Peyer's patch (tissue), 4 donors: ENCODE results near the gene S100A6. TPM values are rescaled to one million over a fixed set of nuclear protein-coding genes. Genes with fewer than 3 reads are reported as not detected.

Source experiments
- DNase-seq, 3 donors: peaks; one replicate each; pipeline ENCODE4 v3.0.0-alpha.2; 2017 to 2019
- H3K27ac ChIP-seq, 4 donors: fragments of 200-600 bp; sonication (generic); one replicate each; pipeline ENCODE4 v1.5.1; 2016 to 2019
- H3K27me3 ChIP-seq, 2 donors: fragments of 200-600 bp; sonication (generic); one replicate each; pipeline ENCODE4 v1.5.1; 2019
- H3K36me3 ChIP-seq, 3 donors: fragments of 200-600 bp; sonication (generic); one replicate each; pipeline ENCODE4 v1.5.1; 2016 to 2019
- H3K4me1 ChIP-seq, 4 donors: fragments of 200-600 bp; sonication (generic); one replicate each; pipeline ENCODE4 v1.5.1; 2016 to 2019
- H3K4me3 ChIP-seq, 4 donors: fragments of 200-600 bp; sonication (generic); 1 replicate in 3 of 4; 2 replicates in 1 of 4; pipeline ENCODE4 v1.5.1; 2016 to 2019; ENCODE audit warnings: mild to moderate bottlenecking in 1 of 4
- H3K9me3 ChIP-seq, 4 donors: fragments of 200-600 bp; sonication (generic); one replicate each; pipeline ENCODE4 v1.5.1; 2016 to 2019; ENCODE audit warnings: mild to moderate bottlenecking in 1 of 4
- CTCF ChIP-seq, 6 experiments: fragments of 450-650 bp in 4 of 6; fragments of 200-600 bp in 2 of 6; sonication (generic) in 1 of 6; IDR thresholded peaks; one replicate each; pipeline ENCODE4 v1.5.1; 2017 to 2019; ENCODE audit warnings: antibody characterized with exemption in 6 of 6, mild to moderate bottlenecking in 3 of 6, moderate library complexity in 1 of 6
- POLR2A ChIP-seq, 2 donors: fragments of 450-650 bp; IDR thresholded peaks; one replicate each; pipeline ENCODE4 v1.5.1; 2017; ENCODE audit warnings: antibody characterized with exemption in 2 of 2, mild to moderate bottlenecking in 2 of 2, moderate library complexity in 2 of 2
- total RNA-seq, 4 donors: library from RNA; depleted of rRNA; stranded (reverse); fragments of >200 nt; gene quantifications; one replicate each; pipeline ENCODE4 v1.1.0, GENCODE V29; 2016

S100A6 gene
- total RNA-seq, 4 donors from 2014 or later, result 321 to 366 (median 334) TPM

- TF ChIP-seq POLR2A (IDR thresholded peaks at IDR 0.05), result no peak
- no peak for TF ChIP-seq CTCF (IDR thresholded peaks at IDR 0.05)
- Histone ChIP-seq H3K4me1 (peaks cover 4 to 35% (median 13%) of the 10 kb centered on the region in 4 donors), H3K27me3 (no peaks in the 10 kb centered on the region), H3K4me3 (no peak overlapping the region), H3K36me3 (no peaks in the 10 kb centered on the region), H3K27ac (peak overlapping the region in 1 of 4 donors; percentile 52), H3K9me3 (no peaks in the 10 kb centered on the region)
- peak in 1 of 3 donors; percentile 31 for DNase-seq
Measured at GRCh38 chr1:153549741-153550397, 14.1 kb upstream of the S100A6 start.

- peak in 2 of 3 donors; percentile 50 to 64 for DNase-seq
- no peaks in the 10 kb centered on the region for H3K36me3 ChIP-seq
- peak within 1 kb of the TSS in 3 of 4 donors; percentile 28 to 52 (median 49) for H3K27ac ChIP-seq
- H3K4me1 ChIP-seq, result peaks cover 4 to 44% (median 20%) of the 10 kb centered on the region in 4 donors
- H3K9me3 ChIP-seq, result no peaks in the 10 kb centered on the region
- H3K27me3 ChIP-seq, result no peaks in the 10 kb centered on the region
- H3K4me3 ChIP-seq, result no peak within 1 kb of the TSS
- no peak for TF ChIP-seq POLR2A (IDR thresholded peaks at IDR 0.05)
- TF ChIP-seq CTCF (IDR thresholded peaks at IDR 0.05), result no peak
Measured at GRCh38 chr1:153548722-153549688, 13.2 kb upstream of the S100A6 start, which contains the start of gene S100A3. S100A3 (minus strand) TSS chr1:153549258; CDS start chr1:153548485, 773 bp downstream.

GRCh38 chr1:153547560-153548551 lies 12.1 kb upstream of the S100A6 start:
- Histone ChIP-seq H3K4me1 (peaks cover 4 to 54% (median 21%) of the 10 kb centered on the region in 4 donors), H3K27me3 (no peaks in the 10 kb centered on the region), H3K36me3 (no peaks in the 10 kb centered on the region), H3K4me3 (no peak overlapping the region), H3K9me3 (no peaks in the 10 kb centered on the region), H3K27ac (peak overlapping the region in 2 of 4 donors; percentile 19 to 81)
- peak in 1 of 3 donors; percentile 41 for DNase-seq
- TF ChIP-seq CTCF (IDR thresholded peaks at IDR 0.05) (no peak), POLR2A (IDR thresholded peaks at IDR 0.05) (no peak)

GRCh38 chr1:153546796-153547559 lies 11.2 kb upstream of the S100A6 start:
- Histone ChIP-seq H3K4me3 (no peak overlapping the region), H3K36me3 (no peaks in the 10 kb centered on the region), H3K27me3 (no peaks in the 10 kb centered on the region), H3K9me3 (no peaks in the 10 kb centered on the region), H3K4me1 (peaks cover 4 to 59% (median 21%) of the 10 kb centered on the region in 4 donors), H3K27ac (peak overlapping the region in 3 of 4 donors; percentile 19 to 81 (median 78))
- no peak for TF ChIP-seq POLR2A (IDR thresholded peaks at IDR 0.05)
- TF ChIP-seq CTCF (IDR thresholded peaks at IDR 0.05), result no peak
- peak in 1 of 3 donors; percentile 37 for DNase-seq
